GM21717 (cell line): Measurements from ENCODE around the gene AHRR.
"Not testable (repeated sequence)": the region's sequence is repeated elsewhere in the genome, so short reads cannot be mapped to it uniquely, and the experiment has no call there.

Source experiments
- ATAC-seq: cut with Tn5 transposase; IDR thresholded peaks from one replicate; pipeline ENCODE4 v1.9.1; 2021; ENCODE audit warnings: mild to moderate bottlenecking, moderate library complexity; ENCODE audit not compliant: unreplicated experiment

AHRR gene

DNA sequence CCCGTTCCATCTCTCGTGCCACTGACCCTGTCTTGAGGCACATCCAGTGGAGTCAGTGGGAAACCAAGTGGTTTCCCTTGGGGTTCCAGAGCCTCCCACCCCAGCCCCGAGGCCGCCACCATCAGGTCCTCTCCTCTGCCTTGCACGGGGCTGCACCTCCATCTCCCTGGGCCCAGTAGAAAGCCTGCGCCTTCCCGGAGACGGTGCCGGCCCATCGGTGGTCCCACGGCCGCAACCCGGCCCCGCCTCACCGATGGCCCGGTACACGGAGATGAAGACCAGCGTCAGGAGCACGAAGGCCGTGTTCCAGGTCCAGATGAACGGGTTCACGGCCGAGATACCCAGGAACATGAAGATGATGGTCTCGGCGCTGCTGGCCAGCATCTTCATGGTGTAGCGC is 161.5 kb downstream of the AHRR start:
- ATAC-seq, result no peak

DNA sequence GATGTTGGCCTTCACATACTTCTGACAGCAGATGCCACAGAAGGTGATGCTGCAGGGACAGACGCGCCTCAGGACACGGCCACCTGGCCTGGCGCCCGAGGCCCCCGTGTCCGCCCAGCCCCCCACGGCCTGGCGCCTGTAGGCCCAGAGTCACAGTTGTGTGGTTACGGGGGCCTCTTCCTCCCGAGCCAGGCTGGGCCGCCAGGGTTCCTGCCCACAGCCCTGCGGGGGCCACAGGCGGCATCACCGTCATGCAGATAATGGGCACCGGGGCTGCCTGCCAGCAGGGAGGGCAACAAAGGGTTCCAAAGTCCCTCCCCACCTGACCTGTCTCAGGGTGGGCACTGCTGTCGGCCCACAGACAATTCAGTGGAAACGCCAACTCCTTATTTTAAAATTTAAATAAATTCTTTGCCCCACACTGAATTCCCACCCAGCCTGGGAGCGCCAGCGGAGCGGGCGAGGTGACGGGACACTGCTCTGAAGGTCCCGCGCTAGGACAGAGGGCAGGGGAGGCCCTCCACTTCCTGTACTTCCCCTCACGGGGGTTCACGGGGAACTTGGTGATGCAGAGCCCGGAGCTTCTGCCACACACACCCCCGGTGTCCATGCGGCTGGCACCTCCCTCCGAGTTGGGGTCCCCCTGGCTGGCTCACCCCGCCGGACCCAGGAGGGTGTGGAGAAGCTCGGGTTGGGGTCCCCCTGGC is 162.1 kb downstream of the AHRR start:
- ATAC-seq, result no peak

DNA sequence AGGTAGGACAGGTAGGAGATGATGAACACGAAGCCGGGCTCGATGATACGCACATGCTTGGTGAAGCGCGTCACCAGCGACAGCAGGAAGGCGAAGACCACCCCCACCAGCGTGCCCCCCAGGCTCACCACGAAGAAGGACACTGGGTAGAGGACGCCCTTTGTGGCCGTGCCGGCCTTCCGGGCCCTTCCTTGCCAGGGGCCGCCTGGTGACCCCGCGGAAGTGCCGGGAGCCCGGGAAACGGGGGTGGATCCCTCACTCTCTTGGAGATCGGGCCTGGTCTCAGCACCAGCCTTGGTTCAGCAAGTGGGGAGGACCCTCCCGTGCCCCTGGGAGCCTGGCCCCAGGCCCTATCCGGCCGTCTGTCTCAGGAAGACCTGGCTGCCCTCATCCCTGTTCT is 163.0 kb downstream of the AHRR start:
- ATAC-seq, result no peak

DNA sequence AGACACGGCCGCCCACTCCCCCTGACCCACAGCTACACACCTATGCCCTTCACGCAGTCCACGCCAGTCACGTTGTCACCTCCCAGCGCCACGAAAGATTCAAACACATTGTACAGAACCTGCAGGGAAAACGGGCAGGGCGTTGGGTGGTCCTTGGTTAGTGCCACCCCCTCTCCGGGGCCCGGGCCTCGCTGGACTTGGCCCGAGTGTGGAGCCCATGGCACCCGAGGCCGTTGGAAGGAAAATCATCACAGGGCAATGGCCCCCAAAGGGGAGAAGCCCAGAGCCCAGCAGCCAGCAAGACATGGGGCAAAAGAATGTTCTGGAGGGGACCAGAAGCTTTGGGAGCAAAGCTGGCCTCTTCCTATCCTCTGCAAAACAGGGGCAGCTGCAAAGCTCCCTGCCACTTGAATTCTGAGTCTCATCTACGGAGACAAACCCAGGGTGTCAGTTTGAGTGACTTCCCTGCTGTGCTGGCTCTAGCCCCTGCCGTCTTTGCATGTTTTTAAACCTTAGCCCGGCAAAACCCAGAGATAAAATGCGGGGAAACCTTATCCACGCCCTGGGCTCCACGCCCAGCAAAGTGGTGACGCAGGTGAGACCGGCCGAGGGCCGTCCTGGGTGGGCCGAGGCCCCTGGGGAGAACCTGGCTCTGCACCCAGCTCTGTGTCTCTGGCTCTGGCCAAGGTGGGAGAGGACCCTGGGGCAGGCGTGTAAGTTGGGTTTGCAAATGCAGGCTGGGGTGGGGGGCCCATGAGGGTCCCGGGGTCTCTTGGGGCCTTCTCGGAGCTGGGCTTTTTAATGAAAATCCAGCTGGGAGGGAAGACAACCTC is 163.8 kb downstream of the AHRR start:
- ATAC-seq, result no peak

DNA sequence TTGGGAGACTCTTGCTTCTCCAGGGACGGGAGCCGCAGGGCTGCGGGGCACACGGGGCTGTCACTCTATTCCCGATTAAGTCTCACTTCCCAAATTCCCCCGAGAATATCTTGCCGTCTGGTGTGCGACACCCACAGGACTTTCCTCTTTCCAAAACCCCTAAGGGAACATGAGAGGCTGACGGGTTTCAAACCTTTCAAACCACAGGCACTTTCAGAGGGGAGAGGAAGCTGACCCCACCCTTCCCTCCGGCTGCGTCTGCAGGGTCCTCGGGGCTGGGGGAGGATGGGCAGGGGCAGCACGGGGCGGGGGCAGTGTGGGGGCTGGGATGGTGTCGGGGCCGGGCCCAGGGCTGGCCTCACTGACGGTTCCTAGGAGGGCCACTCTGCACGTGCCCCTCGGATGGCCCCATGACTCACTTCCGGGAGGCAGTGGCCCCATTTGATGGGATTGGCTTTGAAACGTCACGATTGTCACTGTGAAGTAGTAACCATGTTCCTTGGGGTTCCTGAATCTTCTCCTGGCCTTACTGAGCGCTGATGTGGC is 164.5 kb downstream of the AHRR start:
- no peak for ATAC-seq

DNA sequence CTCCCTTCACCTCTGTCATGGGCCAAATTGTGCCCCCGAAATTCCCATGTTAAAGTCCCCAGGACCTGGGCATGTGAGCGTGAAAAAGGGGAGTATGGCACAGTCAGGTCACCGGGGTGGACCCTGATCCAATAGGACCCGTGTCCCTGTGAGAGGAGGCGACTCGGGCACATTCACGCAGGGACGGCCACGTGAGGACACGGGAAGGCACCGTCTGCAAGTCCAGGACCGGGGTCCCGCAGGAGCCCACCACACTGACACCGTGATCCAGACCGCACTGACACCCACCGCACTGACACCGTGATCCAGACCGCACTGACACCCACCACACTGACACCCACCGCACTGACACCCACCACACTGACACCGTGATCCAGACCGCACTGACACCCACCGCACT is 165.1 kb downstream of the AHRR start:
- not testable (repeated sequence) for ATAC-seq
